Measurements from ENCODE around the gene ARPP21.
A peak's percentile ranks its signal among the peaks of the same experiment; 100 is the strongest.

ARPP21 gene

GRCh38 chr3:35678643-35679161, 39.4 kb downstream of the ARPP21 start:
- no peak for DNase-seq

GRCh38 chr3:35679409-35680080, 40.2 kb downstream of the ARPP21 start:
- peak in 1 of 2 experiments; percentile 78 for DNase-seq

GRCh38 chr3:35680866-35681650, 41.7 kb downstream of the ARPP21 start:
- peak in 1 of 2 experiments; percentile 47 for DNase-seq

- DNase-seq = no peak
These were observed 45.8 kb downstream of the ARPP21 start for GRCh38 chr3:35685153-35685552.

GRCh38 chr3:35688826-35689225, 49.5 kb downstream of the ARPP21 start:
- no peak for DNase-seq

GRCh38 chr3:35690271-35690670, 50.9 kb downstream of the ARPP21 start:
- no peak for DNase-seq

GRCh38 chr3:35705904-35706303, 66.6 kb downstream of the ARPP21 start:
- no peak for DNase-seq

GRCh38 chr3:35707904-35708303, 68.6 kb downstream of the ARPP21 start:
- no peak for DNase-seq

- no peak for DNase-seq
These were observed 69.3 kb downstream of the ARPP21 start for GRCh38 chr3:35708394-35709271.

GRCh38 chr3:35709691-35710090, 70.4 kb downstream of the ARPP21 start:
- no peak for DNase-seq

- no peak for DNase-seq
These were observed 71.2 kb downstream of the ARPP21 start for GRCh38 chr3:35710554-35710953.

GRCh38 chr3:35718921-35719320, 79.6 kb downstream of the ARPP21 start:
- DNase-seq = no peak

GRCh38 chr3:35721628-35722027, 82.3 kb downstream of the ARPP21 start:
- DNase-seq = peak in 1 of 2 experiments; percentile 53

- DNase-seq = no peak
These were observed 83.6 kb downstream of the ARPP21 start for GRCh38 chr3:35722902-35723301.

- DNase-seq = no peak
These were observed 84.3 kb downstream of the ARPP21 start for GRCh38 chr3:35723480-35724097.

GRCh38 chr3:35724106-35724505, 84.8 kb downstream of the ARPP21 start:
- DNase-seq = no peak

GRCh38 chr3:35727179-35727578, 87.9 kb downstream of the ARPP21 start:
- DNase-seq = no peak

GRCh38 chr3:35733341-35733740, 94.0 kb downstream of the ARPP21 start:
- peak in 1 of 2 experiments; percentile 79 for DNase-seq

GRCh38 chr3:35733864-35734263, 94.5 kb downstream of the ARPP21 start:
- no peak for DNase-seq

GRCh38 chr3:35737080-35737479, 97.8 kb downstream of the ARPP21 start:
- no peak for DNase-seq

- no peak for DNase-seq
These were observed 98.2 kb downstream of the ARPP21 start for GRCh38 chr3:35737527-35737926.

GRCh38 chr3:35737934-35738706, 98.8 kb downstream of the ARPP21 start:
- DNase-seq = no peak
